ENCODE measurements around the gene MBD3L3. TPM values are rescaled to one million over a fixed set of nuclear protein-coding genes. Genes with fewer than 3 reads are reported as not detected.
"Not testable (repeated sequence)": the region's sequence is repeated elsewhere in the genome, so short reads cannot be mapped to it uniquely, and the experiment has no call there.

MBD3L3 gene
- total and polyA plus RNA-seq, 2 donors (not counting 3 experiments of a cell fraction or from before 2014, with no cell fraction given) = not detected

DNA sequence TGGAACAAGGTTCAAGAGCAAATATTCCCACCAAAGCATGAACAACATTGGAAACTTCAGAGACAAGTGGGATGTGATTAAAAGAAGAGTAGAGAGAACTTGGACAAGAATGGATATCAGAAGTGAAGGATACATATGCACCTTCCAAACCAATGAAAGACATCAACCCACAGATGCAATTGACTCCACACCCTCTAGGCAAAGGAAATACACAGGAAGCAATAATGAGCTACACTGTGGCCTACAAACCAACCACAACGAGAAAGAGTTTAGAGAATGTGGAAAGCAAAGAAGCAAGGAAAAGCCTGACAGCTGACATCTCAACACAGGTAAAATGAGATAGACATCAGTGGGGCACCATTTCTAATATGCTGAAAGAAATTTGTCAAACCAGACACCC is 29.7 kb downstream of the MBD3L3 start:
- H3K9me1 ChIP-seq (replicated peaks; ENCODE audit: control insufficient read depth, extremely low read depth, insufficient read depth, low read length); H3K27me3 ChIP-seq (ENCODE audit: control insufficient read depth in 2 of 2, insufficient read depth in 2 of 2, low read length in 2 of 2); FAIRE-seq; H2AFZ ChIP-seq (ENCODE audit: low read depth, low read length); BruUV-seq (replicated peaks); H3K27ac ChIP-seq (ENCODE audit: insufficient read depth, low read depth, low read length); H3K79me2 ChIP-seq (ENCODE audit: control insufficient read depth, insufficient read depth, low read length); intact Hi-C loops (cut with micrococcal nuclease); dilution Hi-C loops (cut with MboI; ENCODE audit: extremely low pct_ligation_motif_present, low sequenced_read_pairs); H3K4me2 ChIP-seq (ENCODE audit: insufficient read depth, low read length); H3K4me1 ChIP-seq (ENCODE audit: control insufficient read depth, extremely low read depth, insufficient read depth, low read length); H3K4me3 ChIP-seq (replicated peaks in 1 of 3; ENCODE audit: insufficient read depth in 1 of 3, low read depth in 1 of 3, low read length in 3 of 3); H3K9ac ChIP-seq (replicated peaks; ENCODE audit: extremely low read depth, insufficient read depth, low read length); CTCF ChIA-PET; POLR2A ChIA-PET; DNase-seq (ENCODE audit: low read depth, low spot score); H4K20me1 ChIP-seq (replicated peaks; ENCODE audit: control insufficient read depth, extremely low read depth, insufficient read depth, low read length); H3K36me3 ChIP-seq (ENCODE audit: control insufficient read depth in 2 of 2, extremely low read depth in 1 of 2, insufficient read depth in 2 of 2, low read length in 2 of 2); H3K9me3 ChIP-seq (replicated peaks; ENCODE audit: control insufficient read depth, insufficient read depth, low read length): not testable (repeated sequence)

DNA sequence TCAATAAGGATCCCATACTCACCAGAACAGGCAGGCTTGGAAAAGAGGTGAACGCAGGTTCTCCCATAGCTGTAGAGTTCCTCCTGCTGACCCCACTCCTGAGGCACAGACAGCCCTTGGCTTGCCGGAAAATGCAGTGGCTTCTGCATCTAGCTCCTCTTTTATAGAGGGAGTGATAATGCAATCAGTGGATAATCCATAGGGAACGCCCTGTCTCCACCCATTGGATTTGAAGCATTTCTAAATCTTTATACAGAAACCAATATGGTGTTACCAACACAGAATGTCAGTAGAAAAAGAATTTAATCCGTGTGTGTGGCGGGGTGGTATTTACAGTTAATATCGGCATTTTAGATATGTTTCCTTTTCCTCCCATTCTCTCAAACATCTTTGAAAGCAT is 37.1 kb downstream of the MBD3L3 start, which contains the start of gene MBD3L2B:
Gene MBD3L2B, minus strand, starts transcription at position 101 of the 400 bp plus-strand sequence. Its CDS starts 34 bp downstream, at position 67.
- H2AFZ ChIP-seq (ENCODE audit: low read depth, low read length); H3K4me2 ChIP-seq (ENCODE audit: insufficient read depth, low read length); H3K9ac ChIP-seq (replicated peaks; ENCODE audit: extremely low read depth, insufficient read depth, low read length); H4K20me1 ChIP-seq (replicated peaks; ENCODE audit: control insufficient read depth, extremely low read depth, insufficient read depth, low read length); FAIRE-seq; DNase-seq (ENCODE audit: low read depth, low spot score); POLR2A ChIA-PET; BruUV-seq (replicated peaks); dilution Hi-C loops (cut with MboI; ENCODE audit: extremely low pct_ligation_motif_present, low sequenced_read_pairs); H3K4me3 ChIP-seq (replicated peaks in 1 of 3; ENCODE audit: insufficient read depth in 1 of 3, low read depth in 1 of 3, low read length in 3 of 3); H3K27ac ChIP-seq (ENCODE audit: insufficient read depth, low read depth, low read length); H3K27me3 ChIP-seq (ENCODE audit: control insufficient read depth in 2 of 2, insufficient read depth in 2 of 2, low read length in 2 of 2); H3K4me1 ChIP-seq (ENCODE audit: control insufficient read depth, extremely low read depth, insufficient read depth, low read length); H3K9me3 ChIP-seq (replicated peaks; ENCODE audit: control insufficient read depth, insufficient read depth, low read length); H3K9me1 ChIP-seq (replicated peaks; ENCODE audit: control insufficient read depth, extremely low read depth, insufficient read depth, low read length); intact Hi-C loops (cut with micrococcal nuclease); H3K36me3 ChIP-seq (ENCODE audit: control insufficient read depth in 2 of 2, extremely low read depth in 1 of 2, insufficient read depth in 2 of 2, low read length in 2 of 2); CTCF ChIA-PET; H3K79me2 ChIP-seq (ENCODE audit: control insufficient read depth, insufficient read depth, low read length): not testable (repeated sequence)

DNA sequence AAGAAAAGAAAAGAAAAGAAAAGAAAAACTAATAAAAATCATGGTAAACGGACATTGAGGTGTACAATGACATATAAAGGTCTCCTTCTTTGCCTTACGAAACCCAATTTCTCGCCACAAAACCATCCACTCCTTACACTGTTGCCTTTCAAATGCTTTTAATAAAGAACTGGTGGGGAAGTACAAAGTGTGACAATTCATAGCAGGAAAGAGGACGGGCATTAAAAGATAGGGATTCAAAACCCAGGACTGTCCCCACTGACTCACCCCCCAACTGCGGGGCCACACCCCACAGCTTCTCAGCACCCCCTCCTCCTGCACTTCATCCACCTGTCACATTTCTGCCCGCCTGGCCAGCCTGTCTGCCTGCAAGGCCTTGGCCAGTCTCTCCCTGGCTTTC is 39.6 kb downstream of the MBD3L3 start:
- Histone ChIP-seq H4K20me1 (replicated peaks; ENCODE audit: control insufficient read depth, extremely low read depth, insufficient read depth, low read length) (no peaks in the 10 kb centered on the region), H3K9ac (replicated peaks; ENCODE audit: extremely low read depth, insufficient read depth, low read length) (no peak overlapping the region), H3K27ac (ENCODE audit: insufficient read depth, low read depth, low read length) (no peak overlapping the region), H3K27me3 (ENCODE audit: control insufficient read depth in 2 of 2, insufficient read depth in 2 of 2, low read length in 2 of 2) (no peaks in the 10 kb centered on the region), H3K4me1 (ENCODE audit: control insufficient read depth, extremely low read depth, insufficient read depth, low read length) (no peaks in the 10 kb centered on the region), H3K9me1 (replicated peaks; ENCODE audit: control insufficient read depth, extremely low read depth, insufficient read depth, low read length) (no peaks in the 10 kb centered on the region), H2AFZ (ENCODE audit: low read depth, low read length) (no peak overlapping the region), H3K4me3 (replicated peaks in 1 of 3; ENCODE audit: insufficient read depth in 1 of 3, low read depth in 1 of 3, low read length in 3 of 3) (no peak overlapping the region), H3K36me3 (ENCODE audit: control insufficient read depth in 2 of 2, extremely low read depth in 1 of 2, insufficient read depth in 2 of 2, low read length in 2 of 2) (no peaks in the 10 kb centered on the region), H3K79me2 (ENCODE audit: control insufficient read depth, insufficient read depth, low read length) (no peaks in the 10 kb centered on the region), H3K4me2 (ENCODE audit: insufficient read depth, low read length) (no peak overlapping the region), H3K9me3 (replicated peaks; ENCODE audit: control insufficient read depth, insufficient read depth, low read length) (no peaks in the 10 kb centered on the region)
- CTCF ChIA-PET = no interaction called here
- BruUV-seq (replicated peaks) = no TSS peak
- DNase-seq (ENCODE audit: low read depth, low spot score) = no peak
- TF ChIP-seq POLR2AphosphoS5 (IDR thresholded peaks at IDR 0.05; ENCODE audit: insufficient read depth, low read depth, low read length) (no peak), MYC (IDR thresholded peaks at IDR 0.05; ENCODE audit: low read depth, low read length) (no peak), EZH2 (IDR thresholded peaks at IDR 0.05; ENCODE audit: borderline replicate concordance, low read depth, low read length, severe bottlenecking) (no peak), GATA2 (IDR thresholded peaks at IDR 0.05; ENCODE audit: insufficient read depth, insufficient read length, low read depth, low read length) (no peak), POLR2A (IDR thresholded peaks at IDR 0.05; ENCODE audit: low read depth, low read length) (no peak)
- TF ChIP-seq, protein P1, sequence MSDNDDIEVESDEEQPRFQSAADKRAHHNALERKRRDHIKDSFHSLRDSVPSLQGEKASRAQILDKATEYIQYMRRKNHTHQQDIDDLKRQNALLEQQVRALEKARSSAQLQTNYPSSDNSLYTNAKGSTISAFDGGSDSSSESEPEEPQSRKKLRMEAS (IDR thresholded peaks at IDR 0.05; ENCODE audit: insufficient read depth, insufficient read length) = no peak
- TF ChIP-seq, protein P2, sequence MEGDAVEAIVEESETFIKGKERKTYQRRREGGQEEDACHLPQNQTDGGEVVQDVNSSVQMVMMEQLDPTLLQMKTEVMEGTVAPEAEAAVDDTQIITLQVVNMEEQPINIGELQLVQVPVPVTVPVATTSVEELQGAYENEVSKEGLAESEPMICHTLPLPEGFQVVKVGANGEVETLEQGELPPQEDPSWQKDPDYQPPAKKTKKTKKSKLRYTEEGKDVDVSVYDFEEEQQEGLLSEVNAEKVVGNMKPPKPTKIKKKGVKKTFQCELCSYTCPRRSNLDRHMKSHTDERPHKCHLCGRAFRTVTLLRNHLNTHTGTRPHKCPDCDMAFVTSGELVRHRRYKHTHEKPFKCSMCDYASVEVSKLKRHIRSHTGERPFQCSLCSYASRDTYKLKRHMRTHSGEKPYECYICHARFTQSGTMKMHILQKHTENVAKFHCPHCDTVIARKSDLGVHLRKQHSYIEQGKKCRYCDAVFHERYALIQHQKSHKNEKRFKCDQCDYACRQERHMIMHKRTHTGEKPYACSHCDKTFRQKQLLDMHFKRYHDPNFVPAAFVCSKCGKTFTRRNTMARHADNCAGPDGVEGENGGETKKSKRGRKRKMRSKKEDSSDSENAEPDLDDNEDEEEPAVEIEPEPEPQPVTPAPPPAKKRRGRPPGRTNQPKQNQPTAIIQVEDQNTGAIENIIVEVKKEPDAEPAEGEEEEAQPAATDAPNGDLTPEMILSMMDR (IDR thresholded peaks at IDR 0.05; ENCODE audit: extremely low read depth in 1 of 2, insufficient read depth in 1 of 2, low read depth in 1 of 2, low read length in 2 of 2) = no peak
- intact Hi-C loops (cut with micrococcal nuclease) (no loop called here), dilution Hi-C loops (cut with MboI; ENCODE audit: extremely low pct_ligation_motif_present, low sequenced_read_pairs) (no loop called here)
- POLR2A ChIA-PET = no interaction called here
- FAIRE-seq = no peak

Data from endothelial cell of umbilical vein (primary cell).